Glutamatergic neuron (in vitro differentiated cells): ENCODE results near the gene ZNF667. TPM values are rescaled to one million over a fixed set of nuclear protein-coding genes. Genes with fewer than 3 reads are reported as not detected.

Source experiments
- DNase-seq: peaks from one replicate; pipeline ENCODE4 v3.0.0; 2022
- H3K27ac Mint-ChIP-seq: one replicate; pipeline ENCODE4 v1.8.0; 2020; ENCODE audit warnings: mild to moderate bottlenecking, mixed read lengths, inconsistent platforms; ENCODE audit not compliant: unreplicated experiment
- H3K27me3 Mint-ChIP-seq: one replicate; pipeline ENCODE4 v1.8.0; 2020; ENCODE audit warnings: mild to moderate bottlenecking, moderate library complexity, mixed read lengths, inconsistent platforms; ENCODE audit not compliant: unreplicated experiment
- H3K36me3 Mint-ChIP-seq: one replicate; pipeline ENCODE4 v1.8.0; 2020; ENCODE audit warnings: mild to moderate bottlenecking, mixed read lengths, inconsistent platforms; ENCODE audit not compliant: unreplicated experiment
- H3K4me1 Mint-ChIP-seq: one replicate; pipeline ENCODE4 v1.8.0; 2020; ENCODE audit warnings: mild to moderate bottlenecking, low read depth, mixed read lengths, inconsistent platforms; ENCODE audit not compliant: unreplicated experiment
- H3K4me3 Mint-ChIP-seq: one replicate; pipeline ENCODE4 v1.8.0; 2020; ENCODE audit warnings: mild to moderate bottlenecking, mixed read lengths, inconsistent platforms; ENCODE audit not compliant: unreplicated experiment
- H3K9me3 Mint-ChIP-seq: one replicate; pipeline ENCODE4 v1.8.0; 2020; ENCODE audit warnings: mild to moderate bottlenecking, moderate library complexity, mixed read lengths, inconsistent platforms; ENCODE audit not compliant: unreplicated experiment
- total RNA-seq: library from RNA; stranded (reverse); fragmentation: NEBNext Ultra II Directional; extraction: Animal tissue kit (Norgen Biotek cat#: 25700); gene quantifications from one replicate; pipeline ENCODE4 v1.2.1, GENCODE V29; 2021; ENCODE audit not compliant: unreplicated experiment
- TF ChIP-seq, protein P1 (sequence below): fragments of 200-600 bp; sonication (generic); IDR thresholded peaks from one replicate; pipeline ENCODE4 v1.5.0; 2021; ENCODE audit not compliant: partially characterized antibody, unreplicated experiment

ZNF667 gene
- total RNA-seq, 1 donor from 2014 or later: 6.0 TPM

- DNase-seq: no peak
- peaks cover 8% of the 10 kb centered on the region for H3K9me3 Mint-ChIP-seq
- H3K27me3 Mint-ChIP-seq: peaks cover 5% of the 10 kb centered on the region
- H3K27ac Mint-ChIP-seq: no peak overlapping the region
- TF ChIP-seq, protein P1, sequence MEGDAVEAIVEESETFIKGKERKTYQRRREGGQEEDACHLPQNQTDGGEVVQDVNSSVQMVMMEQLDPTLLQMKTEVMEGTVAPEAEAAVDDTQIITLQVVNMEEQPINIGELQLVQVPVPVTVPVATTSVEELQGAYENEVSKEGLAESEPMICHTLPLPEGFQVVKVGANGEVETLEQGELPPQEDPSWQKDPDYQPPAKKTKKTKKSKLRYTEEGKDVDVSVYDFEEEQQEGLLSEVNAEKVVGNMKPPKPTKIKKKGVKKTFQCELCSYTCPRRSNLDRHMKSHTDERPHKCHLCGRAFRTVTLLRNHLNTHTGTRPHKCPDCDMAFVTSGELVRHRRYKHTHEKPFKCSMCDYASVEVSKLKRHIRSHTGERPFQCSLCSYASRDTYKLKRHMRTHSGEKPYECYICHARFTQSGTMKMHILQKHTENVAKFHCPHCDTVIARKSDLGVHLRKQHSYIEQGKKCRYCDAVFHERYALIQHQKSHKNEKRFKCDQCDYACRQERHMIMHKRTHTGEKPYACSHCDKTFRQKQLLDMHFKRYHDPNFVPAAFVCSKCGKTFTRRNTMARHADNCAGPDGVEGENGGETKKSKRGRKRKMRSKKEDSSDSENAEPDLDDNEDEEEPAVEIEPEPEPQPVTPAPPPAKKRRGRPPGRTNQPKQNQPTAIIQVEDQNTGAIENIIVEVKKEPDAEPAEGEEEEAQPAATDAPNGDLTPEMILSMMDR: no peak
- H3K36me3 Mint-ChIP-seq: peaks cover 15% of the 10 kb centered on the region
- H3K4me1 Mint-ChIP-seq: no peaks in the 10 kb centered on the region
- H3K4me3 Mint-ChIP-seq: no peak overlapping the region
Measured at GRCh38 chr19:56504581-56504980, 27.4 kb upstream of the ZNF667 start.

DNA sequence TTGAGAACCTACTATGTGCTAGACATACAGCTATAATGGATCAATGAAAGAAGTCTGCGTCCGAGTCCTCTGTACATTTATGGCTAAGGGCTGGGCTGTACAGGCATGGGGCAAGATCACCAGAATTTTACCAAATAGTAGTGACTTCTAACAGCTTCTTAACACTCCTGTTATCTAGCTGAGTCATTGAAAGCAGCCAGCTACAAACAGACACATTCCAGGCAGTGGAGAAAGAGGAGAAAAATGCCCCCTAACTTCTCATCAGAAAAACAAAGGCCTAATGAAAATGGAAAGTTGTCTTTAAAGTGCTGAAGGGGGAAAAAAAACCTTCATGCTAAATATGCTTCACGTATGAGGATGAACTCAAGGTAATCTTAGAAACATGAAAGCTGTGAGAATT lies 14.3 kb upstream of the ZNF667 start:
- H3K4me1 Mint-ChIP-seq: no peaks in the 10 kb centered on the region
- H3K9me3 Mint-ChIP-seq: peaks cover 6% of the 10 kb centered on the region
- no peak overlapping the region for H3K27ac Mint-ChIP-seq
- no peak for DNase-seq
- no peak overlapping the region for H3K4me3 Mint-ChIP-seq
- peaks cover 37% of the 10 kb centered on the region for H3K36me3 Mint-ChIP-seq
- no peaks in the 10 kb centered on the region for H3K27me3 Mint-ChIP-seq
- TF ChIP-seq, protein P1: no peak

DNA sequence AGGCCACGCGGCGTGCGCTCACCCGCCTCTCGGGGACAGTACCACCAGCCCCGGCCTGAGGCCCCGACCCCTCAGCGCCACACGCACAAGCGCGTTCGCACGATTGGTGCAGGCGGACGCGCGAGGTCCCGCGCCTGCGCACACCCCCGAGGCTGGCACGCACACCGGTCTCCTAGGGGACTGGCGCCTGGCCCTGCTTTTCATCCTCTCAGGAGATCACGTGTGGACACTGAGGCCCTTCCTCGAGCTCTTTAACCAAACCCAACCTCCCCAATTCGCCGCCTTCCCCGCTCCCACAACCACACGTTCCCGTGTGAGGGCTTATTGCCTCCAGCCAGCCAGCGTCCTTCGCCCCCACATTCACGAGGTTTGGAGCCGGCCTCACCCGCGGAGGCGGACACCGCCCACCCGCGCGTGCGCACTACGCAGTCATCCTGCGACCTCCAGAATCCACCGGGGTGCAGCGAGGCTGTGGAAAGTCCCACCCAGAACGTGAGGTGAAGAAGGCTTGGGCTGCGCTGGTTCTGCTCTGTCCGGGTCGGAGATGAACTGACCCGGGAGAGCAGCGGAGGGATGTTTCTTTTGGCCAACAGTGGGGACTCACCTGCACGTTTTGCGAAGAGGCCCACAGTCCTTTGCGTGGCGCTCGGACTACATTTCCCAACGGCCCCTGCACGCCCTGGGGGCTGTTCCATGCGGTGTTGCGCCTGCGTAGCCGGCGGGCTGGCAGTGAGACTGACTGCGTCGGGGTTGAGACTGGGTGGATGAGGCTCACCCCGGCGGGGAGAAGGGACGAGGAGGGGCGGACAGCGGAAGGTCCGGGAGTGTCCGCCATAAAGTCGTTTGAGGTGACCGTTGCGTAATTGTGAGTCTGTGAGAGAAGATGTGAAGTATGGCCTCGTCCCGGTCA lies 539 bp upstream of the ZNF667 start:
- peak overlapping the region; percentile 92 for H3K27ac Mint-ChIP-seq
- peak; percentile 95 for DNase-seq
- peak overlapping the region; percentile 97 for H3K4me3 Mint-ChIP-seq
- H3K9me3 Mint-ChIP-seq: peaks cover 32% of the 10 kb centered on the region
- peaks cover 24% of the 10 kb centered on the region for H3K36me3 Mint-ChIP-seq
- H3K4me1 Mint-ChIP-seq: peaks cover 16% of the 10 kb centered on the region
- H3K27me3 Mint-ChIP-seq: peaks cover 14% of the 10 kb centered on the region
- TF ChIP-seq, protein P1: no peak

DNA sequence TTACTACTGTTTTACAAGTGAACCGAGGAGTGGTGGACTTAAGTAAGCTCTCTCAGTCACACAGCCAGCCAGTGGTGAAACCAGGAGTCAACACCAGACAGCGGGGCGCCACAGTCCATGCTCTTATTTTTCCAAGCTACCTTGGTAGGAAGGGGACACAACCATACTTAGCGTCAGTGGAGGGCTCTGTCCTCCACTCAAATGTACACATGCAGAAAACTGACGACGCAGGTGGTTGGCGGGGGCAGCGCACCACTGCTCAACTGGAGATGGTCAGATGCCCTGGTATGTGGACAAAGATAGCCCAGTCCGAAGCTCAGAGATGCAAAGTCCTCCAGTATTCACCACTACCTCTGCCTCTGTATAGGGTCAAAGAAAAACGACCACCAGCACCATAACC lies 1.1 kb downstream of the ZNF667 start:
- peaks cover 38% of the 10 kb centered on the region for H3K36me3 Mint-ChIP-seq
- TF ChIP-seq, protein P1: no peak
- peak overlapping the region; percentile 97 for H3K4me3 Mint-ChIP-seq
- peaks cover 16% of the 10 kb centered on the region for H3K4me1 Mint-ChIP-seq
- peaks cover 14% of the 10 kb centered on the region for H3K27me3 Mint-ChIP-seq
- H3K9me3 Mint-ChIP-seq: peaks cover 41% of the 10 kb centered on the region
- DNase-seq: no peak
- H3K27ac Mint-ChIP-seq: no peak overlapping the region

DNA sequence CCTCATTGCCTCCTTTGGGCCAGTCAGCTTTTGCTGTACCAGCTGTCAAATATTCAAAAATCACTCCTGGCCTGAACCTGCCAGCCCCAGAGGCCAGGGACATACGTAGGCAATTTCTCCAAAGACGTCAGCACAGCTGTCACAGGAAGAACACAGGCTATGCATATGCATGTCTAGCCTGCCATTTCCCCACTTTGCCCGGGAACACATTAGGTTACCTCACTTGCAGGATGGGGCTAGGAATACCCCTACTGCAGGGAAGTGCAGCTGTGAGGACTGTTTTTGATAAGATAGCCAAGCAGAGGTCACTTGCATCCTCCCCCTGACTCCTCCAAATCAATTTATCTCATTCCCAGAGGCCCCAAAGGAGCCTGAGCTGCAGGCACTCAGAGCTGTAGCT lies 2.8 kb downstream of the ZNF667 start:
- peak; percentile 47 for DNase-seq
- Mint-ChIP-seq H3K27me3 (peaks cover 14% of the 10 kb centered on the region), H3K27ac (peak overlapping the region; percentile 70), H3K36me3 (peaks cover 33% of the 10 kb centered on the region), H3K4me1 (peaks cover 16% of the 10 kb centered on the region), H3K9me3 (peaks cover 39% of the 10 kb centered on the region), H3K4me3 (peak overlapping the region; percentile 52)
- TF ChIP-seq, protein P1: no peak
